GM19463 (cell line): ENCODE data around the gene KLHL7.
"Not testable (repeated sequence)": the region's sequence is repeated elsewhere in the genome, so short reads cannot be mapped to it uniquely, and the experiment has no call there.

Source experiments
- ATAC-seq: cut with Tn5 transposase; IDR thresholded peaks from one replicate; pipeline ENCODE4 v1.9.1; 2021; ENCODE audit warnings: mild to moderate bottlenecking, moderate library complexity; ENCODE audit not compliant: unreplicated experiment

Gene KLHL7

DNA sequence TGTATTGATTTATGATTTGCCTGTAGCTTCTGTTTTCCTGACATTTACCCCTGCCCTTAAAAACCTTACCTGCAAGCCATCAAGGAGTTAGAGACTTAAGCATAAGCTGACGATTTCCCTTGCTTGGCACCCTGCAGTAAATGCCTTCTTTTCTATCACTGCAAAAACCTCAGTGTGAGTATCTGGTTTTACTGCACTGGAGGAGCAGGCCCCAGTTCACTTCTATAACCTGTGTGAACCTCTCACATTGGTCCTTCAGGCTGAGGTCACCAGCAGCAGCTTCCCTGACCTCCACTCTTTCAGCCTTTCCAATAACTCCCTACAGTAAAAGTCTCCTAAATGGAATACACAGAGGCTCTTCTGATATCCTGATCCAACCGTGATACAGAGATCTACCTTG is 106.8 kb downstream of the KLHL7 start:
- no peak for ATAC-seq

- ATAC-seq, result no peak
These were observed 107.3 kb downstream of the KLHL7 start for GRCh38 chr7:23212841-23213240.

DNA sequence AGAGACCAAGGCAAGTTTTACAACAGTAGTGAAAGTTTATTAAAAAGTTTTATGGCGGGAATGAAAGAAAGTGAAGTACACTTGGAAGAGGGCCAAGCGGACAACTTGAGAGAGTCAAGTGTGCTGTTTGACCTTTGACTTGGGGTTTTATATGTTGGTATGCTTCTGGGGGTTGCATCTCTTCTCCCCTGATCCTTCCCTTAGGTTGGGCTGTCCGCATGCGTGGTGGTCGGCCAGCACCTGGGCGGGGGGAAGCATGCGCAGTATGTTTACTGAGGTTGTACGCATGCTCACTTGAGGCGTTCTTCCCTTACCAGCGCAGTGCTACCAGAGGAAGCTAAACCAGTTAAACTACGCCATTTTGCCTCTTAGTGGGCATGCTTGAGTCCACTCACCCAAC is 108.2 kb downstream of the KLHL7 start:
- ATAC-seq, result no peak

DNA sequence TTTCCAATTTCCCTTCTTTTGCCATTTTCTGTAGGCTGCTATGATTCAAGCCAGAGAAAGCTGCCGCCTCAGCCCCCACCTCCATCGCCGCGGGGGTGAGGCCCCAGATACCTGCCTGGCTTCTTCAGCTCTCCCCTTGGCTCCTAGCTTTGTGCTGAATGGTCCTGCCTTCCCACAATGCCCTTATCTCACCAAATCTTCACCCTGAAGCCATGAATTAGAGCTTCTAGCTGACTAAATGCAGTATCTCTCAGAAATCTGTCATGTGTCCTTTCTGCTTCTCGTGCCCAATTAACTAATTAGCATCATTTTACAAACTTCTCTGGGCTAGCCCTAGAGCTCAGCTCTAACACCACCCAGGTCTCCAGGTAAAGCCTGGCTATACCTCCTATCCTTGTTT is 108.8 kb downstream of the KLHL7 start:
- ATAC-seq, result no peak

- no peak for ATAC-seq
These were observed 109.4 kb downstream of the KLHL7 start for GRCh38 chr7:23214938-23215337.

DNA sequence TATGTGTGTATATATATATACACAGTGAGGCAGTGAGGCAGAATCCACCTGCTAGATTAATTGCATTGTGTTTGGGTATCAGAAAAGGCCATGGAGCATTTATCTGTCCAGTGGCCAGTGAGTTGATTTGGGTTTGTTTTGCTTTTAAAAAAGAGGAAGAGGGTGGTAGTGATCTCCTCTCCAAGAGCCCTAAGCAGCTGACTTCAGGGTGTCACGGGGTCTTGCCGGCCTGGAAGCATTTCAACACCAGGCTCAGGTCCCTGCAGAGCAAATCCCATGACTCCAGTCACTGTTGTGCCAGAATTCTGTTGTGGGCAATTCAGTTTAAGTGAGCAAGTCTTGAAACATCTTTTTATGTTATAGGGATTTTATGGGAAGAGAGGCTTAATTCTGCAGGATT is 110.4 kb downstream of the KLHL7 start:
- ATAC-seq, result no peak

DNA sequence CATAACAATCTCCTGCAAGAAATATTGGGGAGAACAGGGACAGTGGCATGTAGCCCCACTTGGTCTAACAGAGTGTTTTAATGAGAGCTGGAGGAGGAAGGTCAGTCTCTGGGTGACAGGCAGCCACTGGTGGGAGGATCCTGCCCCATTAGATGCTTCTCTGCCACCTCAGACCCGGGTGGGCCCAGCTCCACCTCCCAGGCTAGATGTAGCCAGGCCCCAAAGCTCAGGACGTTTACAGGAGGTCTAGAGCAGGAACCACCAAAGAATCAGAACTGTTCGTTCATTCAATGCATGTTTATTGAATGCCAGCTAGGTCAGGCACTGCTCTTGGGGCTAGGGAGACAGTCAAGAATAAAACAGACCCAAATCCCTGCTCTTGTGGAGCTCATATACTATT is 112.6 kb downstream of the KLHL7 start:
- ATAC-seq, result no peak

DNA sequence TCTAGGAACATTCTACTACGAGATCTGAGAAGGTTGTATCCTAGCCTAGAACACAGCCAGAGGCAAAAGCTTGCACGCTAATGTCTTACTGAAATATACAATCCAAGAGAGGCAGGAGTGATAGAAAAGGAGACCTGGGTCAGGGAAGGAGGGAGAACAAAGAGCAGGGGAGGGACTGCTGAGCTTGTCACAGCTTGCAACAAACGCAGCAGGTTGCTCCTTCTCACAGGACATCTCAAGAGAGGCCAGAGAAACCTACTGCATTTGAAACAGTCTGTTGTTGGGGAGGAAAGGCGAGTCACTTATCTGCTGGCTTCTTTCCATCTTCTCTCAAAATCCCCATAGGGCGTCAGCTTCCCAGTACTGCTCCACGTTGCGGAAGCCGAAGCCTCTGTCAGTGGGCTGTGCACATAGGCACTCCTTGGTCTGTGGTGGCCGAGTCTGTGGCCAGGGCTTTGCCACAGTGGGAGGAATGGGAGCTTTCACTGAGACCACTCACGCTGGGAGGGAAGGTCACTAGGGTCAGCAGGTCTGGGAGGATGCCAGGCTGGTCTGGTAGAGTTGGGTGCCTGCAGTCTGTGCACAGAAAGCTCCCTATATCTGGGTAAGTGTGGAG is 115.2 kb downstream of the KLHL7 start:
- no peak for ATAC-seq

GRCh38 chr7:23222439-23223030 is 117.0 kb downstream of the KLHL7 start:
- ATAC-seq, result no peak

- not testable (repeated sequence) for ATAC-seq
These were observed 118.8 kb downstream of the KLHL7 start for GRCh38 chr7:23224364-23224763.

GRCh38 chr7:23226844-23227450 is 121.4 kb downstream of the KLHL7 start:
- ATAC-seq, result no peak
